ENCODE measurements around the gene FUZ. TPM values are rescaled to one million over a fixed set of nuclear protein-coding genes. Genes with fewer than 3 reads are reported as not detected.

FUZ gene
- total and polyA plus RNA-seq, 7 donors, result 7.4 to 32.9 (median 21.0) TPM

DNA sequence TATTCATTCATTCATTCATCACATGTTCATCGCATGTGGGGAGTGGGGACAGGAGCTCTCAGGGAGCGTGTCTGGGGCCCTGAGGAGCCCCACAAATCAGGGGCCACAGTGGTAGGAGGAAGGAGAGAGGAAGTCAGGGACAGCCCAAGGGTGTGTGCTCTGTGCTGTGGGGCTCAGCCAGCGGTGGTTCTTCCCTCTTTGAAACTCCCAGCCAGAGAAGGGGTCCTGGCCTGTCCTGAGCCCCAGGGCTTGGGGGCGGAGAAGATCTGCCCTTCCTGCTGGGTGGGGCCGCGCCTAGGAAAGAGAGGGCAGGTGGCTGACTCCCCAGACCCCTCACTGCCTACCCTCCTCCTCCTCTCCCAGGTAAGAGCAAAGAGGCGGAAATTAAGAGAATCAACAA is 31.7 kb downstream of the FUZ start:
- TF ChIP-seq CTCF (IDR thresholded peaks at IDR 0.05) (no peak), POLR2AphosphoS5 (IDR thresholded peaks at IDR 0.05) (no peak), POLR2A (IDR thresholded peaks at IDR 0.05) (no peak), EP300 (IDR thresholded peaks at IDR 0.05) (no peak)
- no peaks in the 10 kb centered on the region for H3K27me3 ChIP-seq
- 90 to 95% methylated on average over 7 of the region's 7 CpGs for WGBS, 2 donors
- DNase-seq, result no peak
- H3K4me3 ChIP-seq, result no peak overlapping the region
- H3K36me3 ChIP-seq, result peaks cover 11 to 39% (median 15%) of the 10 kb centered on the region in 4 donors
- peaks cover 0 to 4% (median 0%) of the 10 kb centered on the region in 4 donors for H3K4me1 ChIP-seq
- H3K27ac ChIP-seq, result no peak overlapping the region
- intact Hi-C loops (cut with DNase I), result no loop called here
- H3K9me3 ChIP-seq, result no peaks in the 10 kb centered on the region

DNA sequence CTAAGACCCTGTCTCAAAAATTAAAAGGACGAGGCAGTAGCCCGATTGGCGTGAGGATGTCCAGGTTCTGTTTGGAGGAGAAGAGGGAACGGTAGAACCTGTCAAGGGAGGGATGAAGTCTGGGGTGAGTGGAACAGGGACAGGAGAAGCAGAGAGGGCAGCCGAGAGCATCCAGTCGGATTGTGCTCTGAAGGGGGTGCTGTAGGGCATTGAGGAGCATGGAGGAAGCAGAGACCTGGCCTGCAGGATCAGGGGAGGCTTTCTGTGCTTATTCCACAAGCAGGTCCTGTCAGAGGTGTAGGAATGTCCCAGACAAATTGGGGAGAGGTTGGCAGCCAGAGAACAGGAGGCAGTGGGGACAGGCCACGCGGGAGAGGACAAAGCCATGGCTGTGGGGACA is 32.2 kb downstream of the FUZ start:
- Histone ChIP-seq H3K4me3 (no peak overlapping the region), H3K27me3 (no peaks in the 10 kb centered on the region), H3K27ac (no peak overlapping the region), H3K36me3 (peaks cover 11 to 41% (median 15%) of the 10 kb centered on the region in 4 donors), H3K4me1 (no peaks in the 10 kb centered on the region), H3K9me3 (no peaks in the 10 kb centered on the region)
- intact Hi-C loops (cut with DNase I), result no loop called here
- 91 to 93% methylated on average over 8 of the region's 8 CpGs for WGBS, 2 donors
- DNase-seq, result no peak
- TF ChIP-seq POLR2AphosphoS5 (IDR thresholded peaks at IDR 0.05), result no peak
- TF ChIP-seq EP300 (IDR thresholded peaks at IDR 0.05), result no peak
- TF ChIP-seq CTCF (IDR thresholded peaks at IDR 0.05), result no peak
- TF ChIP-seq POLR2A (IDR thresholded peaks at IDR 0.05), result no peak

DNA sequence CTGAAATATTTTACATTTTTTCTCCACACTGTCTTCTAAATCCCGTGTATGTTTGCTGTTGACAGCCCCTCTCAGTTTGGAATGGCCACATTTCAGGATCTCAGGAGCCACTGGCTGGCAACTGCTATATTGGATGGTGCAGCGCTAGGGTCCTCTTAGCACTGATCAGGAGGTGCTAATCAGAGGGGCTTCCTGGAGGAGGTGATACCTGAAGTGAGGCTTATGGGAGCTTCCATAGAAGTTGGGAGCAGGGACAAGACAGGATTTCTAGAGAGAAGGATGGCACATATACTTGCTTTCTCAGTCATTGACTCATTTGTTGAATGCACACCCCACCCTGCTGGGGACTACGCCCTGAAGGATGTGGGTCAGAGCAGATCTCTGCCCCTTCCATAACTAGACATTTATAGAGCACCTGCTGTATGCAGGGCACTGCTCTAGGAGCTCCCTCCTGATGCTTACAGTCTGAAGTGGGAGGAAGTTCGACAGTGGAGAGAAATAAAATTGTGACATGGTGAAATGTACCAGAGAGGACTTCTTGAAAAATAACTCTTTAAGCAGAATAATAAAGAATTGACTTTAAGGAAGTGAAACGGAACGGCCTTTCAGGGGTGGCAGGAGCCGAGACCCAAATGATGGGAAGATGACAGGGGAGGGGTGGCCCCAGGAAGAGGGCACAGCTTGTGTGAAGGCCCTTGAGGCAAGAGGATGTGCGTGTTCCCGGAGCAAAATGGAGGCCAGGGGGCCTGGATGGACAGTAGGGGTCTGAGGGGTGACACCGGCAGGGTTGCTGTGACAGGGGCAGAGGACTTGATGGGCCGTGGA is 33.1 kb downstream of the FUZ start:
- TF ChIP-seq CTCF (IDR thresholded peaks at IDR 0.05) (no peak), EP300 (IDR thresholded peaks at IDR 0.05) (no peak), POLR2AphosphoS5 (IDR thresholded peaks at IDR 0.05) (no peak), POLR2A (IDR thresholded peaks at IDR 0.05) (no peak)
- H3K4me3 ChIP-seq, result no peak overlapping the region
- peaks cover 11 to 38% (median 15%) of the 10 kb centered on the region in 4 donors for H3K36me3 ChIP-seq
- DNase-seq, result no peak
- no peaks in the 10 kb centered on the region for H3K9me3 ChIP-seq
- H3K27ac ChIP-seq, result no peak overlapping the region
- no peaks in the 10 kb centered on the region for H3K4me1 ChIP-seq
- intact Hi-C loops (cut with DNase I), result no loop called here
- H3K27me3 ChIP-seq, result no peaks in the 10 kb centered on the region
- 77 to 89% methylated on average over 11 of the region's 11 CpGs for WGBS, 2 donors

DNA sequence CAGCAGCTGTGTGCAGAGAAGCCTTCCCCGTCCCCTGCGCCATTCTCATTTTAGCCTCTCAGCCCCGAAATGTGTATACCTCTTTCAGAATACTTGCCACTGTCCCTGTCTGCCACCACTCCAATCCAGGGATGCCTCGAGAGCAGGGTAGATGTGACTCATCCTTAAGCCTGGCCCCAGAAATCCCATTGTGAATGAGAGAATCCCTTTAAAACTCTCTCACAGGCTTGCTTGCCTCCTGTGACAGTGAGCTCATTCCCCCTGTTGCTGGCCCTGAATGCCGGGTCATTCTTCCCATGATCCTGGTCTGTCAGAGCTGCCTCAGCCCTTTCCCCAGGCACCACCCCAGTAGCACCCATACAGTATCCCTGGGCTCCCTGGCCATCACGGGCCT is 36.7 kb downstream of the FUZ start:
- H3K27ac ChIP-seq, result no peak overlapping the region
- TF ChIP-seq CTCF (IDR thresholded peaks at IDR 0.05) (no peak), POLR2AphosphoS5 (IDR thresholded peaks at IDR 0.05) (no peak)
- DNase-seq, result no peak
- WGBS, 2 donors, result 96% methylated on average over 6 of the region's 6 CpGs
- H3K27me3 ChIP-seq, result no peaks in the 10 kb centered on the region
- no peaks in the 10 kb centered on the region for H3K4me1 ChIP-seq
- intact Hi-C loops (cut with DNase I), result no loop called here
- peaks cover 0 to 10% (median 0%) of the 10 kb centered on the region in 4 donors for H3K36me3 ChIP-seq
- no peaks in the 10 kb centered on the region for H3K9me3 ChIP-seq
- no peak overlapping the region for H3K4me3 ChIP-seq

Data from sigmoid colon (tissue), 7 donors.